ENCODE measurements around the gene GPR146.

GRCh38 chr7:1032536-1033181 lies 11.7 kb upstream of the GPR146 start:
- TF ChIP-seq EZH2 (IDR thresholded peaks at IDR 0.05; ENCODE audit: borderline replicate concordance, low read length) (no peak), CTCF (IDR thresholded peaks at IDR 0.05; ENCODE audit: low read length) (no peak)
